ENCODE results near the gene CFAP53. TPM values are rescaled to one million over a fixed set of nuclear protein-coding genes. Genes with fewer than 3 reads are reported as not detected.

CFAP53 gene
- polyA plus RNA-seq, 1 of the 3 experiments (the other 2 are of a cell fraction), result 1.6 TPM

GRCh38 chr18:50307738-50308470, 41.6 kb upstream of the CFAP53 start (continued):
- TF ChIP-seq USF2 (IDR thresholded peaks at IDR 0.05; ENCODE audit: borderline replicate concordance, low read depth, low read length) (no peak), POLR2AphosphoS5 (IDR thresholded peaks at IDR 0.05; ENCODE audit: low read depth, low read length) (peak; percentile 58; the same call in 1 of the 2 replicates), CHD2 (IDR thresholded peaks at IDR 0.05; ENCODE audit: low read length, partially characterized antibody) (no peak), REST (IDR thresholded peaks at IDR 0.05; ENCODE audit: low read depth, low read length) (no peak; the same call in 1 of the 2 replicates), TCF12 (IDR thresholded peaks at IDR 0.05) (no peak), RAD21 (IDR thresholded peaks at IDR 0.05; ENCODE audit: low read length) (no peak), MAX (IDR thresholded peaks at IDR 0.05; ENCODE audit: low read depth) (peak; percentile 63), EZH2phosphoT487 (IDR thresholded peaks at IDR 0.05; ENCODE audit: borderline replicate concordance, low read depth) (no peak), CTCF (IDR thresholded peaks at IDR 0.05) (no peak), NRF1 (IDR thresholded peaks at IDR 0.05; ENCODE audit: low read depth, low read length) (peak; percentile 80), PBX3 (IDR thresholded peaks at IDR 0.05) (no peak), FOXJ3 (CRISPR knock-in tag; IDR thresholded peaks at IDR 0.05) (no peak), ZBTB33 (IDR thresholded peaks at IDR 0.05; ENCODE audit: borderline replicate concordance, low read depth) (no peak), RXRA (IDR thresholded peaks at IDR 0.05; ENCODE audit: borderline replicate concordance, low read depth) (no peak), TAF1 (IDR thresholded peaks at IDR 0.05; ENCODE audit: borderline replicate concordance, low read depth, low read length) (no peak)
